Testis (tissue), 3 donors: Measurements from ENCODE around the gene SBF1. TPM values are rescaled to one million over a fixed set of nuclear protein-coding genes. Genes with fewer than 3 reads are reported as not detected.

ENCODE experiments used
- DNase-seq: peaks from one replicate; pipeline ENCODE4 v3.0.0-alpha.2; 2019
- H3K27ac ChIP-seq, 2 donors: fragments of 200-600 bp; sonication (generic); one replicate each; pipeline ENCODE4 v1.5.1; 2019
- H3K27me3 ChIP-seq: fragments of 200-600 bp; sonication (generic); one replicate; pipeline ENCODE4 v1.5.1; 2019
- H3K36me3 ChIP-seq: fragments of 200-600 bp; sonication (generic); one replicate; pipeline ENCODE4 v1.5.1; 2017; ENCODE audit warnings: low read depth; ENCODE audit errors: missing control alignments
- H3K4me1 ChIP-seq: fragments of 200-600 bp; sonication (generic); one replicate; pipeline ENCODE4 v1.5.1; 2019
- H3K4me3 ChIP-seq, 2 donors: fragments of 200-600 bp; sonication (generic); one replicate each; pipeline ENCODE4 v1.5.1; 2017 to 2019
- H3K9me3 ChIP-seq: fragments of 200-600 bp; sonication (generic); one replicate; pipeline ENCODE4 v1.5.1; 2017
- POLR2A ChIP-seq: fragments of 450-650 bp; IDR thresholded peaks from one replicate; pipeline ENCODE4 v1.6.1; 2017; ENCODE audit warnings: antibody characterized with exemption, mild to moderate bottlenecking, moderate library complexity
- WGBS, 2 donors: methylation state at CpG; one replicate each; pipeline ENCODE4 v1.1.5; 2018; 5-methylcytosine and 5-hydroxymethylcytosine counted together
- intact Hi-C: fragments of 100-400 bp; cut with DNase I; formaldehyde crosslinking; loops from one replicate; pipeline ENCODE4 v1.15.1; 2023; ENCODE audit warnings: low total_unique reads
- polyA plus RNA-seq: library from polyadenylated mRNA; stranded (reverse); fragments of 350-450 nt; fragmentation: Illumina TruSeq; extraction: RNeasy Lipid Tissue Mini Kit (QIAGEN cat#74804); gene quantifications from one replicate; pipeline ENCODE4 v1.2.3, GENCODE V29; 2014; ENCODE audit warnings: low read depth, low replicate concordance; ENCODE audit not compliant: insufficient read depth
- total RNA-seq, 2 donors: library from RNA; depleted of rRNA; stranded (reverse); fragments of >200 nt; gene quantifications; one replicate each; pipeline ENCODE4 v1.2.3, GENCODE V29; 2016
- TF ChIP-seq, protein P1 (sequence below), 3 experiments: fragments of 450-650 bp in 2 of 3; fragments of 200-600 bp in 1 of 3; sonication (generic) in 1 of 3; IDR thresholded peaks; one replicate each; pipeline ENCODE4 v1.5.1; 2016 to 2019; ENCODE audit warnings: antibody characterized with exemption in 3 of 3, mild to moderate bottlenecking in 2 of 3, moderate library complexity in 1 of 3

The SBF1 gene
- total and polyA plus RNA-seq, 3 donors from 2014 or later, result 201 to 239 (median 208) TPM

DNA sequence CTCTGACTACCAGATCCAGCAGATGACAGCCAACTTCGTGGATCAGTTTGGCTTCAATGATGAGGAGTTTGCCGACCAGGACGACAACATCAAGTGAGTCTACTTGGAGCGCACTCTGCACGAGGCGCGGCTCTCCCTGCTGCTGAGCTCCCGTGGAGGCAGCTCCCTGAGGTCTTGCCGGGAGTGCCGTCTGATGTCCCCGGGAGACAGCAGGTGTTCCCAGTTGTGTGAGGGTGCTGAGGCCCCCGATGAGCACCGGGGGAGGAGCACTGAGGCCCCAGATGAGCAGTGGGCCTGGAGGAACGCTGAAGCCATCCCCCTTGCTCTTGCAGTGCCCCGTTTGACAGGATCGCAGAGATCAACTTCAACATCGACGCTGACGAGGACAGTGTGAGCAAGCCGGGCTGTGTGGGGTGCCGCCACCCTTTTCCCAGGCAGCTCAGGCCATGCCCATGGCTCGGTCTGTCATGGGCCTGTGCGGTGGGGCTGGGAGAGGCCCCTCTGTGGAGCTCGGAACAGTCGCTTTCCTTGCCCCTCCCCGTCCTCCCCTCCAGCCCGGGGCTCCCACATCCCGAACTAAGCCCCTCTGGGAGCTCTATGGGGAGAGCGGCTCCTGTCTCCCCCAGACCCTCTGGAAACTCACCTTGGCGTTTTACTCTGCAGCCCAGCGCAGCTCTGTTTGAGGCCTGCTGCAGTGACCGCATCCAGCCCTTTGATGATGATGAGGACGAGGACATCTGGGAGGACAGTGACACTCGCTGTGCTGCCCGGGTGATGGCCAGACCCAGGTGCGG is 37.1 kb downstream of the SBF1 start:
- Histone ChIP-seq H3K27ac (no peak overlapping the region), H3K36me3 (no peaks in the 10 kb centered on the region), H3K4me3 (no peak overlapping the region), H3K9me3 (no peaks in the 10 kb centered on the region), H3K27me3 (no peaks in the 10 kb centered on the region), H3K4me1 (no peaks in the 10 kb centered on the region)
- no peak for DNase-seq
- intact Hi-C loops, result no loop called here
- TF ChIP-seq, protein P1, sequence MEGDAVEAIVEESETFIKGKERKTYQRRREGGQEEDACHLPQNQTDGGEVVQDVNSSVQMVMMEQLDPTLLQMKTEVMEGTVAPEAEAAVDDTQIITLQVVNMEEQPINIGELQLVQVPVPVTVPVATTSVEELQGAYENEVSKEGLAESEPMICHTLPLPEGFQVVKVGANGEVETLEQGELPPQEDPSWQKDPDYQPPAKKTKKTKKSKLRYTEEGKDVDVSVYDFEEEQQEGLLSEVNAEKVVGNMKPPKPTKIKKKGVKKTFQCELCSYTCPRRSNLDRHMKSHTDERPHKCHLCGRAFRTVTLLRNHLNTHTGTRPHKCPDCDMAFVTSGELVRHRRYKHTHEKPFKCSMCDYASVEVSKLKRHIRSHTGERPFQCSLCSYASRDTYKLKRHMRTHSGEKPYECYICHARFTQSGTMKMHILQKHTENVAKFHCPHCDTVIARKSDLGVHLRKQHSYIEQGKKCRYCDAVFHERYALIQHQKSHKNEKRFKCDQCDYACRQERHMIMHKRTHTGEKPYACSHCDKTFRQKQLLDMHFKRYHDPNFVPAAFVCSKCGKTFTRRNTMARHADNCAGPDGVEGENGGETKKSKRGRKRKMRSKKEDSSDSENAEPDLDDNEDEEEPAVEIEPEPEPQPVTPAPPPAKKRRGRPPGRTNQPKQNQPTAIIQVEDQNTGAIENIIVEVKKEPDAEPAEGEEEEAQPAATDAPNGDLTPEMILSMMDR (IDR thresholded peaks at IDR 0.05), result no peak
- no peak for TF ChIP-seq POLR2A
- 88 to 93% methylated on average over 23 to 30 of the region's 36 CpGs for WGBS, 2 donors

DNA sequence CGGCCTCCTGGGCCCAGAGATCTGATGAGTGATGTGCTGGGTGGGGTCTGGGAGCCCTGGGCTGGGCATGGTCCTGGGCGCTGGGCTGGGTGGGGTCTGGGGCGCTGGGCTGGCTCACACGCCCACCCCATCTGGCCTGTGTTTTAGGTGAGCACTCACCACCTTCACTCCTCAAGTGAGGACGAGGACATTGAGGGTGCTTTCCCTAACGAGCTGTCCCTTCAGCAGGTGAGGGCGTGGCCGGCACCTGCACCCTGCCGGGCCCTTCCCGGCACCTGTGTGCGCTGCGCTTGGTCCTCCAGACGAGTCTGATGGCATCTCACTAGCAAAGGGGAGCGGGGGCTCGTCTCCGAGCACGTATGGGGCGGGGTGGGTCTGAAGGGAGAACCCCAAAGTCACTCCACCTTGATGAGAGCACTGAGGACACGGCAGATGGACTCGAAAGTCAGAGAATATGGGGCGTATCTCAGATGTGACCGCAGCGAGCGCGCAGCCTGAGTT is 37.9 kb downstream of the SBF1 start:
- H3K4me1 ChIP-seq, result no peaks in the 10 kb centered on the region
- H3K36me3 ChIP-seq, result no peaks in the 10 kb centered on the region
- no peak for DNase-seq
- WGBS, 2 donors, result 90 to 94% methylated on average over 13 to 25 of the region's 25 CpGs
- no peaks in the 10 kb centered on the region for H3K9me3 ChIP-seq
- H3K27me3 ChIP-seq, result no peaks in the 10 kb centered on the region
- intact Hi-C loops, result no loop called here
- TF ChIP-seq, protein P1 (IDR thresholded peaks at IDR 0.05), result no peak
- TF ChIP-seq POLR2A, result no peak
- H3K4me3 ChIP-seq, result no peak overlapping the region
- H3K27ac ChIP-seq, result no peak overlapping the region

DNA sequence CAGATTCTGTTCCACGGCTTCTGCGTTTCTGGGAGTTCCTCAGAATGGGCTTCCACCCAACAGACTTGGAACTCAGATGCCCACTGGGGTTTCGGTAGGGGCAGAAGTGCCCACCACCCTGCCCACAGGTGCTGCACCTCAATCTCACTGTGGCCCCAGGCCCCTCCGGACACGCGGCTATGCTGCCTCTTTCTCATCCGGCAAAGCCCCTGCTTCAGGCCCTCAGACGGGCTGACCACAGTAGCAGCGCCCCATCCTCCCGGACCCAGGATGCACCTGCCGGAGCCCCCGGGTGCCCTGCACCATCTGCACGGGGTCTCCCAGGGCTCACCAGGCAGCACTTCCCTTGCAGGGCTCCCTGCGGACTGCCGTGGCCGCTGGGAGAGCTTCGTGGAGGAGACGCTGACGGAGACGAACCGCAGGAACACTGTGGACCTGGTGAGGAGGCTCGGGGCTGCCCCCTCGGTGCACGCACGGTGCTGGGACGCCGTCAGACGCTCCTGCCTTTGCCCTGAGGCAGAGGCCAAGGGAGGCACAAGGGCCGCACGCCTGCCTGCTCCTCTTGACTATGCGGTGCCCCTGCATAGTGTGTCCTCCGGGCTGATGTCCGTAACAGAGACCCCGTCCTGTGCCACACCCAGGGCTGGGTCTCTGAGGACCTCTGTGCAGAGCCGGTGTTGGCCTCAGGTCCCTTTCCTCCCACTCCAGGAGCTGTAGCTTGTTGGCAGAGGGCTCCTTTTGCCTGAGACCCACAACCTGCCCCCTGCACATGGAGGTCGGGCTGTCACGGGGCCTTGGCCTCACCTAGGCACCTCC is 38.6 kb downstream of the SBF1 start:
- DNase-seq, result no peak
- WGBS, 2 donors, result 83 to 85% methylated on average over 21 to 37 of the region's 37 CpGs
- no peaks in the 10 kb centered on the region for H3K36me3 ChIP-seq

DNA sequence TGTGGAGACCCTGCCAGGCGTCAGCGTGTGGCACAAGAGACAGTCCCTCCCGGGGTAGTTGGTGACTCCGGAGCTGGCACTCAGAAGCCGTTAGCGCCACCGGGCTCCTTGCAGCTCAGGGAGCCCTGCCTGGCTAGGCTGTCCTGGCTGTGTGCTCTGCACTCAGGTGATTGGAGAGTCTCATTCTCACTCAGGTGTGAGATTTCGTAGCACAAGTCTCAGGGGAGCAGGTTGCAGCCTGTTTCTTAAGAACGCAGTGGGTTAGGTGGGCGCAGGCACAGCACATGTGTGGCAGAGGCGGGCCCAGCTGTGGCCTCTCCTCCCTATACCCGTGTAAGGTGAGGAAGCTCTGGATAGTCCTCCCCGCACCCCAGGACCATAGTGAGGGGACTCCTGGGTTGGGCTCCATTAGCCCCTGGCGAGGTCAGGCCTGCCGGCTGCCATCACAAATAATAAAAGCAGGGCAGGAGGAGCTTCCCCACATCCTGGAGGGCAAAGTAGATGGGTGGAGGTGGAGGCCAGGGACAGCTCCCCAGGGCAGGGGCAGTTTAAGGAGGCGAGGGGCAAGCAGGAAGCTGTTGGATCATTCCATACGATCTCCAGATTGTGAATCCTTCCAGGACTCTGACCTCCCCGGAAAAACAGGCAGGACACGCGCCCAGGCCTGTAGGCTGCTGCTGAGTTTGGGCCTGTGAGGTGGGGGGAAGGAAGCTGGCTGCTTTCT is 39.4 kb downstream of the SBF1 start:
- intact Hi-C loops, result no loop called here
- Histone ChIP-seq H3K27ac (no peak overlapping the region), H3K27me3 (no peaks in the 10 kb centered on the region), H3K4me1 (no peaks in the 10 kb centered on the region), H3K4me3 (no peak overlapping the region), H3K9me3 (no peaks in the 10 kb centered on the region), H3K36me3 (no peaks in the 10 kb centered on the region)
- 78 to 88% methylated on average over 6 to 20 of the region's 20 CpGs for WGBS, 2 donors
- TF ChIP-seq, protein P1 (IDR thresholded peaks at IDR 0.05), result no peak
- no peak for TF ChIP-seq POLR2A
- no peak for DNase-seq

More for the DNA sequence above, 38.6 kb downstream of the SBF1 start:
- Histone ChIP-seq H3K27me3 (no peaks in the 10 kb centered on the region), H3K27ac (no peak overlapping the region), H3K4me3 (no peak overlapping the region), H3K9me3 (no peaks in the 10 kb centered on the region), H3K4me1 (no peaks in the 10 kb centered on the region)
- intact Hi-C loops, result no loop called here
- TF ChIP-seq POLR2A, result no peak
- TF ChIP-seq, protein P1 (IDR thresholded peaks at IDR 0.05), result no peak
